H9 (cell line): Measurements from ENCODE around the gene MRPL18. TPM values are rescaled to one million over a fixed set of nuclear protein-coding genes. Genes with fewer than 3 reads are reported as not detected.

Experiments
- DNase-seq: peaks from one replicate; pipeline ENCODE4 v3.0.0-alpha.2; 2017
- H2AFZ ChIP-seq: one replicate; pipeline ENCODE4 v1.6.1; 2013; ENCODE audit warnings: mild to moderate bottlenecking, low read length, control low read depth, moderate library complexity
- H2AK5ac ChIP-seq: 2 replicates; pipeline ENCODE4 v1.6.1; 2013; ENCODE audit warnings: low read length, control low read depth, mixed read lengths; ENCODE audit not compliant: insufficient read length
- H2BK120ac ChIP-seq: one replicate; pipeline ENCODE4 v1.6.1; 2013; ENCODE audit warnings: low read depth, mild to moderate bottlenecking, low read length, control low read depth, inconsistent platforms; ENCODE audit not compliant: poor library complexity, severe bottlenecking
- H2BK12ac ChIP-seq: 2 replicates; pipeline ENCODE4 v1.6.1; 2013; ENCODE audit warnings: low read length, control low read depth, mixed read lengths, low read depth; ENCODE audit not compliant: insufficient read length
- H2BK15ac ChIP-seq: 2 replicates; pipeline ENCODE4 v1.6.1; 2013; ENCODE audit warnings: low read depth, low read length, control low read depth
- H2BK20ac ChIP-seq: one replicate; pipeline ENCODE4 v1.6.1; 2013; ENCODE audit warnings: low read depth, mild to moderate bottlenecking, low read length, control low read depth, inconsistent platforms; ENCODE audit not compliant: poor library complexity, severe bottlenecking
- H2BK5ac ChIP-seq: 2 replicates; pipeline ENCODE4 v1.6.1; 2013; ENCODE audit warnings: low read length, control low read depth, mixed read lengths; ENCODE audit not compliant: insufficient read length
- H3K14ac ChIP-seq: 2 replicates; pipeline ENCODE4 v1.6.1; 2013; ENCODE audit warnings: low read length, control low read depth; ENCODE audit not compliant: insufficient read depth
- H3K18ac ChIP-seq: 2 replicates; pipeline ENCODE4 v1.6.1; 2013; ENCODE audit warnings: low read depth, mild to moderate bottlenecking, mixed read lengths, low read length, control low read depth; ENCODE audit not compliant: insufficient read length
- H3K23ac ChIP-seq: 2 replicates; pipeline ENCODE4 v1.6.1; 2013; ENCODE audit warnings: low read length, control low read depth, mixed read lengths, low read depth; ENCODE audit not compliant: insufficient read length
- H3K23me2 ChIP-seq: 2 replicates; pipeline ENCODE4 v1.6.1; 2013; ENCODE audit warnings: low read depth, mild to moderate bottlenecking, mixed read lengths, low read length, control low read depth; ENCODE audit not compliant: insufficient read length, poor library complexity, severe bottlenecking
- H3K27ac ChIP-seq: 2 replicates; pipeline ENCODE4 v1.5.1; 2013; ENCODE audit warnings: low read length, control low read depth, mixed read lengths, low read depth; ENCODE audit not compliant: insufficient read length
- H3K27me3 ChIP-seq: 2 replicates; pipeline ENCODE4 v1.6.1; 2013; ENCODE audit warnings: low read length, control low read depth, inconsistent platforms; ENCODE audit not compliant: insufficient read depth
- H3K4ac ChIP-seq: 2 replicates; pipeline ENCODE4 v1.6.1; 2013; ENCODE audit warnings: low read depth, mild to moderate bottlenecking, control low read depth, inconsistent platforms, low read length, moderate library complexity
- H3K4me1 ChIP-seq: 2 replicates; pipeline ENCODE4 v1.6.1; 2013; ENCODE audit warnings: low read length, control low read depth, inconsistent platforms; ENCODE audit not compliant: insufficient read depth
- H3K4me2 ChIP-seq: 2 replicates; pipeline ENCODE4 v1.6.1; 2013; ENCODE audit warnings: low read length, control low read depth, mixed read lengths; ENCODE audit not compliant: insufficient read length, insufficient read depth
- H3K56ac ChIP-seq: 2 replicates; pipeline ENCODE4 v1.6.1; 2013; ENCODE audit warnings: low read depth, mild to moderate bottlenecking, mixed read lengths, low read length, control low read depth; ENCODE audit not compliant: insufficient read length
- H3K79me1 ChIP-seq: 2 replicates; pipeline ENCODE4 v1.6.1; 2013; ENCODE audit warnings: low read depth, mild to moderate bottlenecking, moderate library complexity, low read length, control low read depth, inconsistent platforms; ENCODE audit not compliant: insufficient read depth, poor library complexity, severe bottlenecking
- H3K79me2 ChIP-seq: 2 replicates; pipeline ENCODE4 v1.6.1; 2013; ENCODE audit warnings: low read length, control low read depth, inconsistent platforms; ENCODE audit not compliant: insufficient read depth
- H3K9ac ChIP-seq: 2 replicates; pipeline ENCODE4 v1.6.1; 2013; ENCODE audit warnings: low read length, control low read depth, mixed read lengths; ENCODE audit not compliant: insufficient read length; ENCODE audit errors: extremely low read depth
- H3K9me3 ChIP-seq: one replicate; pipeline ENCODE4 v1.6.1; 2013; ENCODE audit warnings: low read depth, low read length, inconsistent platforms; ENCODE audit not compliant: control insufficient read depth
- H3T11ph ChIP-seq: one replicate; pipeline ENCODE4 v1.6.1; 2013; ENCODE audit warnings: mild to moderate bottlenecking, low read length, control low read depth, inconsistent platforms
- H4K20me1 ChIP-seq: one replicate; pipeline ENCODE4 v1.6.1; 2013; ENCODE audit not compliant: control insufficient read depth, insufficient read length, insufficient read depth
- H4K5ac ChIP-seq: 2 replicates; pipeline ENCODE4 v1.6.1; 2013; ENCODE audit warnings: low read depth, mild to moderate bottlenecking, mixed read lengths, low read length, control low read depth; ENCODE audit not compliant: insufficient read length
- H4K8ac ChIP-seq: replicated peaks from 2 replicates; pipeline ENCODE4 v1.6.1; 2013; ENCODE audit warnings: low read length, control low read depth, mixed read lengths, low read depth; ENCODE audit not compliant: insufficient read length
- H4K91ac ChIP-seq: 2 replicates; pipeline ENCODE4 v1.6.1; 2013; ENCODE audit warnings: low read depth, mild to moderate bottlenecking, moderate library complexity, mixed read lengths, low read length, control low read depth; ENCODE audit not compliant: insufficient read length
- H3K27ac Mint-ChIP-seq, 3 experiments: 2 replicates in 2 of 3; 3 replicates in 1 of 3; pipeline ENCODE4 v1.8.0; 2020 to 2021; ENCODE audit warnings: mixed read lengths in 3 of 3, mild to moderate bottlenecking in 1 of 3, moderate library complexity in 1 of 3
- H3K27me3 Mint-ChIP-seq: 2 replicates; pipeline ENCODE4 v1.8.0; 2021; ENCODE audit warnings: low read depth, mild to moderate bottlenecking, moderate library complexity, mixed read lengths
- H3K36me3 Mint-ChIP-seq, 3 experiments: 2 replicates in 2 of 3; 3 replicates in 1 of 3; pipeline ENCODE4 v1.8.0; 2020 to 2021; ENCODE audit warnings: low read depth in 3 of 3, mixed read lengths in 3 of 3; ENCODE audit not compliant: insufficient read depth in 1 of 3
- H3K4me1 Mint-ChIP-seq, 2 experiments: 2 replicates each; pipeline ENCODE4 v1.8.0; 2020; ENCODE audit warnings: mixed read lengths in 2 of 2
- H3K4me3 Mint-ChIP-seq, 2 experiments: 2 replicates in 1 of 2; 3 replicates in 1 of 2; pipeline ENCODE4 v1.8.0; 2020 to 2021; ENCODE audit warnings: mild to moderate bottlenecking in 2 of 2, mixed read lengths in 2 of 2, moderate library complexity in 1 of 2
- H3K9me3 Mint-ChIP-seq, 2 experiments: 2 replicates in 1 of 2; 3 replicates in 1 of 2; pipeline ENCODE4 v1.8.0; 2020; ENCODE audit warnings: mild to moderate bottlenecking in 2 of 2, mixed read lengths in 2 of 2, moderate library complexity in 1 of 2
- CTCF ChIP-seq: fragments of 200-600 bp; sonication (generic); conservative IDR thresholded peaks from 3 replicates; pipeline ENCODE4 v1.8.0; 2021; ENCODE audit warnings: antibody characterized with exemption, mild to moderate bottlenecking
- WGBS: extraction: QIAGEN DNeasy Blood & Tissue Kit; methylation state at CpG from one replicate; pipeline ENCODE4 v1.1.7; 2013; ENCODE audit warnings: missing lambda C conversion rate, low lambda C conversion rate, mixed read lengths; ENCODE audit not compliant: insufficient read length; ENCODE audit errors: extremely low coverage; 5-methylcytosine and 5-hydroxymethylcytosine counted together
- total RNA-seq: library from RNA; stranded (reverse); gene quantifications from 2 replicates; pipeline ENCODE4 v1.2.1, GENCODE V29; 2021

Gene MRPL18
- total RNA-seq, 1 experiment from 2014 or later: 88.8 TPM

GRCh38 chr6:159777240-159777904 is 12.9 kb upstream of the MRPL18 start:
- H3K9ac ChIP-seq: no peak overlapping the region
- no peak overlapping the region for H4K91ac ChIP-seq
- no peak overlapping the region for H2AFZ ChIP-seq
- H4K8ac ChIP-seq: no peak overlapping the region
- H2AK5ac ChIP-seq: no peak overlapping the region
- no peak overlapping the region for H3T11ph ChIP-seq
- no peak overlapping the region for H3K4ac ChIP-seq
- Mint-ChIP-seq H3K36me3 (peaks cover 47 to 97% (median 95%) of the 10 kb centered on the region in 3 experiments; a peak in 6 of 7 replicates), H3K27me3 (no peaks in the 10 kb centered on the region), H3K27ac (peak overlapping the region in 1 of 3 experiments; percentile 89; a peak in 2 of 7 replicates), H3K4me1 (no peaks in the 10 kb centered on the region), H3K9me3 (no peaks in the 10 kb centered on the region), H3K4me3 (no peak overlapping the region)
- no peaks in the 10 kb centered on the region for H3K79me1 ChIP-seq
- no peaks in the 10 kb centered on the region for H3K23me2 ChIP-seq
- H3K23ac ChIP-seq: no peak overlapping the region
- H3K79me2 ChIP-seq: no peaks in the 10 kb centered on the region
- H4K5ac ChIP-seq: no peak overlapping the region
- no peak overlapping the region for H3K14ac ChIP-seq
- no peak overlapping the region for H3K27ac ChIP-seq
- H2BK20ac ChIP-seq: no peak overlapping the region
- DNase-seq: no peak
- no peaks in the 10 kb centered on the region for H3K9me3 ChIP-seq
- no peak overlapping the region for H2BK15ac ChIP-seq
- H3K56ac ChIP-seq: no peak overlapping the region
- no peak overlapping the region for H3K18ac ChIP-seq
- H2BK5ac ChIP-seq: no peak overlapping the region
- TF ChIP-seq CTCF: no peak
- WGBS: no CpG with 5 or more reads among the region's 7 CpGs
- no peaks in the 10 kb centered on the region for H3K27me3 ChIP-seq
- H2BK12ac ChIP-seq: no peak overlapping the region
- no peak overlapping the region for H2BK120ac ChIP-seq
- no peak overlapping the region for H3K4me2 ChIP-seq
- H4K20me1 ChIP-seq: no peaks in the 10 kb centered on the region
- no peaks in the 10 kb centered on the region for H3K4me1 ChIP-seq
